GM12891 (cell line): Measurements from ENCODE around the gene OR1S1.

Experiments used
- POLR2A ChIP-seq: IDR thresholded peaks from 2 replicates; pipeline ENCODE4 v1.6.1; 2011; ENCODE audit warnings: low read depth, low read length, control low read depth
- POLR2AphosphoS5 ChIP-seq: IDR thresholded peaks from 2 replicates; pipeline ENCODE4 v1.6.1; 2011; ENCODE audit warnings: low read depth, low read length, control low read depth
- SPI1 ChIP-seq: IDR thresholded peaks from 2 replicates; pipeline ENCODE4 v1.6.1; 2011; ENCODE audit warnings: low read depth, low read length, control low read depth
- TAF1 ChIP-seq: IDR thresholded peaks from 2 replicates; pipeline ENCODE4 v1.6.1; 2011; ENCODE audit warnings: low read depth, low read length, control low read depth

GRCh38 chr11:58227956-58228615 lies 15.6 kb downstream of the OR1S1 start:
- no peak for TF ChIP-seq TAF1
- no peak for TF ChIP-seq POLR2A
- no peak for TF ChIP-seq POLR2AphosphoS5
- no peak for TF ChIP-seq SPI1
